Fibroblast of lung (primary cell): ENCODE results near the gene DCAF6. TPM values are rescaled to one million over a fixed set of nuclear protein-coding genes. Genes with fewer than 3 reads are reported as not detected.

ENCODE experiments used
- DNase-seq, 2 donors: peaks; one replicate each; pipeline versions ENCODE4 v3.0.0 to v3.0.0-alpha.2; 2010; ENCODE audit warnings: low read depth in 2 of 2
- H2AFZ ChIP-seq: 2 replicates; pipeline ENCODE4 v1.5.1; 2012; ENCODE audit warnings: low read length, control low read depth, inconsistent platforms
- H3K27ac ChIP-seq: 2 replicates; pipeline ENCODE4 v1.5.1; 2011; ENCODE audit warnings: low read length, control low read depth; ENCODE audit not compliant: insufficient read depth
- H3K27me3 ChIP-seq: 2 replicates; pipeline ENCODE4 v1.5.1; 2011; ENCODE audit warnings: mild to moderate bottlenecking, low read length; ENCODE audit not compliant: control insufficient read depth, insufficient read depth
- H3K36me3 ChIP-seq: 2 replicates; pipeline ENCODE4 v1.5.1; 2011; ENCODE audit warnings: low read length; ENCODE audit not compliant: control insufficient read depth, insufficient read depth
- H3K4me1 ChIP-seq: 2 replicates; pipeline ENCODE4 v1.5.1; 2011; ENCODE audit warnings: low read length; ENCODE audit not compliant: control insufficient read depth, insufficient read depth; ENCODE audit errors: extremely low read depth
- H3K4me2 ChIP-seq: 2 replicates; pipeline ENCODE4 v1.5.1; 2011; ENCODE audit warnings: low read length, control low read depth; ENCODE audit not compliant: insufficient read depth; ENCODE audit errors: extremely low read depth
- H3K4me3 ChIP-seq, 4 experiments: fragments of 200-600 bp in 1 of 4; sonication (generic) in 1 of 4; replicated peaks in 1 of 4; 2 replicates each; pipeline ENCODE4 v1.5.1; 2011 to 2016; ENCODE audit warnings: low read length in 4 of 4, low read depth in 3 of 4, mild to moderate bottlenecking in 3 of 4, control low read depth in 2 of 4, inconsistent platforms in 1 of 4, mixed read lengths in 1 of 4; ENCODE audit not compliant: insufficient read depth in 1 of 4; ENCODE audit errors: control extremely low read depth in 1 of 4
- H3K79me2 ChIP-seq: 2 replicates; pipeline ENCODE4 v1.5.1; 2012; ENCODE audit warnings: mild to moderate bottlenecking, low read length, inconsistent platforms; ENCODE audit not compliant: control insufficient read depth, insufficient read depth
- H3K9ac ChIP-seq: 2 replicates; pipeline ENCODE4 v1.5.1; 2011; ENCODE audit warnings: mild to moderate bottlenecking, low read length, control low read depth; ENCODE audit not compliant: insufficient read depth
- H3K9me3 ChIP-seq: 2 replicates; pipeline ENCODE4 v1.5.1; 2012; ENCODE audit warnings: low read depth, low read length; ENCODE audit not compliant: control insufficient read depth, insufficient read depth
- H4K20me1 ChIP-seq: 2 replicates; pipeline ENCODE4 v1.5.1; 2011; ENCODE audit warnings: low read length; ENCODE audit not compliant: control insufficient read depth, insufficient read depth; ENCODE audit errors: extremely low read depth
- EZH2 ChIP-seq: IDR thresholded peaks from 2 replicates; pipeline ENCODE4 v1.5.1; 2012; ENCODE audit warnings: low read length, control low read depth, mild to moderate bottlenecking; ENCODE audit errors: missing control alignments
- polyA plus RNA-seq, 2 donors: library from polyadenylated mRNA; depleted of rRNA in 1 of 2; stranded (reverse) in 1 of 2; unstranded in 1 of 2; fragments of >200 nt; gene quantifications; 2 replicates each; pipeline ENCODE4 v1.2.1, GENCODE V29; 2011 to 2012; ENCODE audit warnings: missing spikeins in 1 of 2
- total RNA-seq: library from RNA; depleted of rRNA; stranded (reverse); fragments of >200 nt; gene quantifications from 2 replicates; pipeline ENCODE4 v1.2.1, GENCODE V29; 2014
- TF ChIP-seq, protein P1 (sequence below), 2 donors: IDR thresholded peaks in 1 of 2; conservative IDR thresholded peaks in 1 of 2; 1 replicate in 1 of 2; 2 replicates in 1 of 2; pipeline ENCODE4 v1.5.1; 2011 to 2012; ENCODE audit warnings: low read length in 2 of 2, control low read depth in 1 of 2, inconsistent platforms in 1 of 2, low read depth in 1 of 2, mild to moderate bottlenecking in 1 of 2

DCAF6 gene
- total and polyA plus RNA-seq, 2 donors (not counting 1 experiment from before 2014, with no cell fraction given): 64.4 to 143 TPM

- Histone ChIP-seq H3K9ac (no peak overlapping the region), H3K4me2 (no peak overlapping the region), H4K20me1 (no peaks in the 10 kb centered on the region), H3K27me3 (no peaks in the 10 kb centered on the region), H3K79me2 (peaks cover 7% of the 10 kb centered on the region), H3K9me3 (no peaks in the 10 kb centered on the region), H3K36me3 (no peaks in the 10 kb centered on the region), H2AFZ (no peak overlapping the region), H3K4me1 (peaks cover 2% of the 10 kb centered on the region), H3K27ac (no peak overlapping the region), H3K4me3 (no peak overlapping the region)
- no peak for DNase-seq
- no peak for TF ChIP-seq EZH2
- TF ChIP-seq, protein P1, sequence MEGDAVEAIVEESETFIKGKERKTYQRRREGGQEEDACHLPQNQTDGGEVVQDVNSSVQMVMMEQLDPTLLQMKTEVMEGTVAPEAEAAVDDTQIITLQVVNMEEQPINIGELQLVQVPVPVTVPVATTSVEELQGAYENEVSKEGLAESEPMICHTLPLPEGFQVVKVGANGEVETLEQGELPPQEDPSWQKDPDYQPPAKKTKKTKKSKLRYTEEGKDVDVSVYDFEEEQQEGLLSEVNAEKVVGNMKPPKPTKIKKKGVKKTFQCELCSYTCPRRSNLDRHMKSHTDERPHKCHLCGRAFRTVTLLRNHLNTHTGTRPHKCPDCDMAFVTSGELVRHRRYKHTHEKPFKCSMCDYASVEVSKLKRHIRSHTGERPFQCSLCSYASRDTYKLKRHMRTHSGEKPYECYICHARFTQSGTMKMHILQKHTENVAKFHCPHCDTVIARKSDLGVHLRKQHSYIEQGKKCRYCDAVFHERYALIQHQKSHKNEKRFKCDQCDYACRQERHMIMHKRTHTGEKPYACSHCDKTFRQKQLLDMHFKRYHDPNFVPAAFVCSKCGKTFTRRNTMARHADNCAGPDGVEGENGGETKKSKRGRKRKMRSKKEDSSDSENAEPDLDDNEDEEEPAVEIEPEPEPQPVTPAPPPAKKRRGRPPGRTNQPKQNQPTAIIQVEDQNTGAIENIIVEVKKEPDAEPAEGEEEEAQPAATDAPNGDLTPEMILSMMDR (conservative IDR thresholded peaks at IDR 0.05 in 1 of 2, IDR thresholded peaks at IDR 0.05 in 1 of 2; ENCODE audit: low read depth in 1 of 2, low read length in 2 of 2): no peak
Measured at GRCh38 chr1:167924543-167925231, 11.8 kb upstream of the DCAF6 start.

- H3K27me3 ChIP-seq: no peaks in the 10 kb centered on the region
- no peak for TF ChIP-seq EZH2
- H3K79me2 ChIP-seq: peaks cover 8% of the 10 kb centered on the region
- peaks cover 2% of the 10 kb centered on the region for H3K4me1 ChIP-seq
- no peaks in the 10 kb centered on the region for H4K20me1 ChIP-seq
- no peak for DNase-seq
- no peaks in the 10 kb centered on the region for H3K36me3 ChIP-seq
- no peak overlapping the region for H3K4me2 ChIP-seq
- H3K4me3 ChIP-seq: no peak overlapping the region
- no peaks in the 10 kb centered on the region for H3K9me3 ChIP-seq
- H3K9ac ChIP-seq: no peak overlapping the region
- H2AFZ ChIP-seq: no peak overlapping the region
- no peak overlapping the region for H3K27ac ChIP-seq
Measured at GRCh38 chr1:167926486-167926997, 9.9 kb upstream of the DCAF6 start.

- no peak overlapping the region for H3K4me2 ChIP-seq
- TF ChIP-seq, protein P1 (conservative IDR thresholded peaks at IDR 0.05 in 1 of 2, IDR thresholded peaks at IDR 0.05 in 1 of 2; ENCODE audit: low read depth in 1 of 2, low read length in 2 of 2): no peak
- TF ChIP-seq EZH2: no peak
- H3K4me3 ChIP-seq: no peak overlapping the region
- no peak for DNase-seq
- no peaks in the 10 kb centered on the region for H3K4me1 ChIP-seq
- no peak overlapping the region for H3K9ac ChIP-seq
- no peaks in the 10 kb centered on the region for H4K20me1 ChIP-seq
- H3K9me3 ChIP-seq: no peaks in the 10 kb centered on the region
- H3K27me3 ChIP-seq: no peaks in the 10 kb centered on the region
- peaks cover 12% of the 10 kb centered on the region for H3K79me2 ChIP-seq
- no peaks in the 10 kb centered on the region for H3K36me3 ChIP-seq
- H2AFZ ChIP-seq: no peak overlapping the region
- no peak overlapping the region for H3K27ac ChIP-seq
Measured at GRCh38 chr1:167927046-167927754, 9.3 kb upstream of the DCAF6 start.
